ENCODE results near the gene ZNF428. TPM values are rescaled to one million over a fixed set of nuclear protein-coding genes. Genes with fewer than 3 reads are reported as not detected.

The ZNF428 gene
- total and polyA plus RNA-seq, 4 donors = 6.5 to 22.1 (median 14.4) TPM

GRCh38 chr19:43561139-43561970 lies 58.1 kb downstream of the ZNF428 start:
- Histone ChIP-seq H3K9ac (ENCODE audit: low read depth in 1 of 2, low read length in 2 of 2) (no peak overlapping the region), H3K4me1 (ENCODE audit: control insufficient read depth in 4 of 4, insufficient read depth in 4 of 4, low read length in 3 of 4) (no peaks in the 10 kb centered on the region), H3K9me3 (ENCODE audit: control insufficient read depth in 4 of 4, low read length in 3 of 4) (no peaks in the 10 kb centered on the region), H3K36me3 (ENCODE audit: control insufficient read depth in 4 of 4, insufficient read depth in 3 of 4, low read depth in 1 of 4, low read length in 3 of 4) (peaks cover 0 to 7% (median 2%) of the 10 kb centered on the region in 4 donors), H3K27ac (ENCODE audit: low read depth in 1 of 2, low read length in 2 of 2) (no peak overlapping the region), H3K4me3 (ENCODE audit: low read depth in 1 of 3, low read length in 3 of 3) (no peak overlapping the region), H3K27me3 (ENCODE audit: control insufficient read depth in 4 of 4, insufficient read depth in 4 of 4, low read length in 3 of 4) (no peaks in the 10 kb centered on the region)
- TF ChIP-seq GABPA (IDR thresholded peaks at IDR 0.05 in 1 of 2, conservative IDR thresholded peaks at IDR 0.05 in 1 of 2) (no peak), RXRA (IDR thresholded peaks at IDR 0.05) (no peak), JUND (IDR thresholded peaks at IDR 0.05) (no peak)
- WGBS = 97% methylated on average over 12 of the region's 12 CpGs
- DNase-seq (ENCODE audit: low spot score) = no peak

GRCh38 chr19:43560687-43561086 lies 58.7 kb downstream of the ZNF428 start:
- peaks cover 0 to 7% (median 2%) of the 10 kb centered on the region in 4 donors for H3K36me3 ChIP-seq (ENCODE audit: control insufficient read depth in 4 of 4, insufficient read depth in 3 of 4, low read depth in 1 of 4, low read length in 3 of 4)

More at GRCh38 chr19:43560687-43561086, 58.7 kb downstream of the ZNF428 start:
- Histone ChIP-seq H3K4me1 (ENCODE audit: control insufficient read depth in 4 of 4, insufficient read depth in 4 of 4, low read length in 3 of 4) (no peaks in the 10 kb centered on the region), H3K9ac (ENCODE audit: low read depth in 1 of 2, low read length in 2 of 2) (no peak overlapping the region), H3K4me3 (ENCODE audit: low read depth in 1 of 3, low read length in 3 of 3) (no peak overlapping the region), H3K9me3 (ENCODE audit: control insufficient read depth in 4 of 4, low read length in 3 of 4) (no peaks in the 10 kb centered on the region), H3K27me3 (ENCODE audit: control insufficient read depth in 4 of 4, insufficient read depth in 4 of 4, low read length in 3 of 4) (no peaks in the 10 kb centered on the region), H3K27ac (ENCODE audit: low read depth in 1 of 2, low read length in 2 of 2) (no peak overlapping the region)
- no peak for TF ChIP-seq JUND (IDR thresholded peaks at IDR 0.05)
- no peak for TF ChIP-seq MAX (IDR thresholded peaks at IDR 0.05)
- no peak for TF ChIP-seq RAD21 (IDR thresholded peaks at IDR 0.05)
- TF ChIP-seq NR2F2 (IDR thresholded peaks at IDR 0.05) = no peak
- no peak for TF ChIP-seq GABPA (IDR thresholded peaks at IDR 0.05 in 1 of 2, conservative IDR thresholded peaks at IDR 0.05 in 1 of 2)
- 88% methylated on average over 6 of the region's 6 CpGs for WGBS
- no peak for DNase-seq (ENCODE audit: low spot score)

Small RNAs within 50 kb of the gene (small RNA-seq; reads per million reads assigned to genes)
- not detected for gene RN7SL368P

Other genes with a start within 250 kb of the ZNF428 start
- not detected for gene TEX101, start 204.7 kb downstream of the ZNF428 start, total RNA-seq
- not detected for gene TEX101, start 204.7 kb downstream of the ZNF428 start, polyA plus RNA-seq
- under 1 TPM; 0.08 to 0.09 TPM for gene LYPD3, start 154.0 kb downstream of the ZNF428 start, total RNA-seq
- under 1 TPM; 0.26 to 0.38 TPM for gene LYPD3, start 154.0 kb downstream of the ZNF428 start, polyA plus RNA-seq
- 10 to 100 TPM; 10.6 to 18.2 TPM for gene PHLDB3, start 114.9 kb downstream of the ZNF428 start, total RNA-seq
- 10 to 100 TPM; 10.7 to 12.7 TPM for gene PHLDB3, start 114.9 kb downstream of the ZNF428 start, polyA plus RNA-seq
- gene ETHE1, start 92.4 kb downstream of the ZNF428 start, total RNA-seq = 10 to 100 TPM; 30.4 to 35.0 TPM
- 10 to 100 TPM; 34.0 to 45.1 TPM for gene ETHE1, start 92.4 kb downstream of the ZNF428 start, polyA plus RNA-seq
- gene ZNF575, start 86.4 kb downstream of the ZNF428 start, total RNA-seq = under 1 TPM; 0.08 to 0.09 TPM
- gene ZNF575, start 86.4 kb downstream of the ZNF428 start, polyA plus RNA-seq = 1 to 10 TPM in 1 of 2 donors, under 1 TPM in 1; 0.88 to 1.0 TPM
- 1 to 10 TPM; 3.6 to 9.8 TPM for gene XRCC1, start 44.1 kb downstream of the ZNF428 start, total RNA-seq
- gene XRCC1, start 44.1 kb downstream of the ZNF428 start, polyA plus RNA-seq = 1 to 10 TPM; 4.5 to 5.2 TPM
- 1 to 10 TPM in 1 of 2 donors, under 1 TPM in 1; 0.42 to 4.3 TPM for gene PINLYP, start 43.8 kb downstream of the ZNF428 start, total RNA-seq
- gene PINLYP, start 43.8 kb downstream of the ZNF428 start, polyA plus RNA-seq = under 1 TPM; 0.50 to 0.64 TPM
- 10 to 100 TPM in 1 of 2 donors, 1 to 10 TPM in 1; 6.4 to 15.5 TPM for gene IRGQ, start 23.5 kb downstream of the ZNF428 start, total RNA-seq
- gene IRGQ, start 23.5 kb downstream of the ZNF428 start, polyA plus RNA-seq = 1 to 10 TPM; 2.8 to 4.0 TPM
- 1 to 10 TPM; 6.9 to 7.1 TPM for gene ZNF576, start 23.0 kb downstream of the ZNF428 start, total RNA-seq
- gene ZNF576, start 23.0 kb downstream of the ZNF428 start, polyA plus RNA-seq = 10 to 100 TPM; 14.7 to 14.9 TPM
- under 1 TPM; 0.08 to 0.09 TPM for gene SRRM5, start 7.5 kb downstream of the ZNF428 start, total RNA-seq
- gene SRRM5, start 7.5 kb downstream of the ZNF428 start, polyA plus RNA-seq = under 1 TPM; 0.07 to 0.09 TPM
- gene CADM4, start 20.2 kb upstream of the ZNF428 start, total RNA-seq = 1 to 10 TPM; 2.8 to 3.7 TPM
- gene CADM4, start 20.2 kb upstream of the ZNF428 start, polyA plus RNA-seq = 1 to 10 TPM in 1 of 2 donors, under 1 TPM in 1; 0.47 to 4.9 TPM
- 1 to 10 TPM; 2.8 to 3.7 TPM for gene PLAUR, start 50.5 kb upstream of the ZNF428 start, total RNA-seq
- gene PLAUR, start 50.5 kb upstream of the ZNF428 start, polyA plus RNA-seq = 1 to 10 TPM; 1.1 to 1.9 TPM
- not detected for gene IRGC, start 96.4 kb upstream of the ZNF428 start, total RNA-seq
- not detected for gene IRGC, start 96.4 kb upstream of the ZNF428 start, polyA plus RNA-seq
- 1 to 10 TPM; 5.5 to 6.2 TPM for gene SMG9, start 135.3 kb upstream of the ZNF428 start, total RNA-seq
- 1 to 10 TPM; 5.4 to 8.9 TPM for gene SMG9, start 135.3 kb upstream of the ZNF428 start, polyA plus RNA-seq
- 10 to 100 TPM in 1 of 2 donors, under 1 TPM in 1; 0.25 to 30.3 TPM for gene KCNN4, start 161.3 kb upstream of the ZNF428 start, total RNA-seq
- gene KCNN4, start 161.3 kb upstream of the ZNF428 start, polyA plus RNA-seq = under 1 TPM; 0.14 to 0.76 TPM
- gene LYPD5, start 182.8 kb upstream of the ZNF428 start, total RNA-seq = under 1 TPM; 0.08 to 0.14 TPM
- under 1 TPM in 1 of 2 donors, not detected in 1; 0.13 TPM for gene LYPD5, start 182.8 kb upstream of the ZNF428 start, polyA plus RNA-seq
- 1 to 10 TPM; 4.9 to 6.4 TPM for gene ZNF283, start 207.7 kb upstream of the ZNF428 start, total RNA-seq
- gene ZNF283, start 207.7 kb upstream of the ZNF428 start, polyA plus RNA-seq = under 1 TPM; 0.65 to 0.99 TPM